GM18517 (cell line): ENCODE data around the gene CD300LG.
"Not testable (repeated sequence)": the region's sequence is repeated elsewhere in the genome, so short reads cannot be mapped to it uniquely, and the experiment has no call there.

Experiments
- ATAC-seq: cut with Tn5 transposase; IDR thresholded peaks from one replicate; pipeline ENCODE4 v1.9.1; 2021; ENCODE audit warnings: mild to moderate bottlenecking, moderate library complexity; ENCODE audit not compliant: unreplicated experiment

Gene CD300LG

DNA sequence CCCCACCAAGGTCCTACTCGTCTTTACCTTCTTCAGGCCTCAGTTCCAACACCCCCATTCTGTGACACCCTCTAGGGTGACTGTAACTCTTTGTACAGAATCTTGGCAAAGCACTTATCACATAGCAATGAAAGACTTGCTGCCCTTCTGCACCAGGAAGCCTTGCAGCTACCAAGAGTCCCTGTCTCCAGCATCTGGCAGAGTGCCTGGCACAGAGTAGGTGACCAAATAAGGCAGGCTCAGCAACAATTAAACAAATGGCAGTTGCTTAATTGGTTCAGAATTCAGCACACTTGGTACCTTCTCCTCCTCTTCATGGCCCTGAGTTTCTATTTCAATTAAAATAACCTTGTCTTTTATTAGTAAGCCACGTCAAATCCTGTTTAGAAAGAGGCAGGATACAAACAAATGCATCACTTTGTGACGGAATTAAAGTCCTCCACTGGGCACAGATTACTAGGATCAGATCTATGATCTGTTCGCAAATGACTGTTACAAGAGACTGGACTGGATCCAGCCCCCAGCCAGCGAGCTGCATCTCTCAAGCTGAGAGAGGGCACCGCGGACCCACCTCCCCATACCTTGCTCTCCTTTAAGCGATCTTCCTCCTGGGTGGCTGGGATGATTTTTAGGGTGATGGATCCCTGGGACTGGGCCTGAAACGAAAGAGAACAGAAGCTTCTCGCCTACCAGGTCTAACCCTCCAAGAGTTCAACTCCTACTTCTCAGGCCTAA lies 23.5 kb upstream of the CD300LG start:
- no peak for ATAC-seq

- ATAC-seq = no peak
Observed at GRCh38 chr17:43825567-43825966, 21.4 kb upstream of the CD300LG start.

GRCh38 chr17:43826206-43826605 lies 20.8 kb upstream of the CD300LG start:
- ATAC-seq = no peak

- no peak for ATAC-seq
Observed at GRCh38 chr17:43827596-43827995, 19.4 kb upstream of the CD300LG start.

DNA sequence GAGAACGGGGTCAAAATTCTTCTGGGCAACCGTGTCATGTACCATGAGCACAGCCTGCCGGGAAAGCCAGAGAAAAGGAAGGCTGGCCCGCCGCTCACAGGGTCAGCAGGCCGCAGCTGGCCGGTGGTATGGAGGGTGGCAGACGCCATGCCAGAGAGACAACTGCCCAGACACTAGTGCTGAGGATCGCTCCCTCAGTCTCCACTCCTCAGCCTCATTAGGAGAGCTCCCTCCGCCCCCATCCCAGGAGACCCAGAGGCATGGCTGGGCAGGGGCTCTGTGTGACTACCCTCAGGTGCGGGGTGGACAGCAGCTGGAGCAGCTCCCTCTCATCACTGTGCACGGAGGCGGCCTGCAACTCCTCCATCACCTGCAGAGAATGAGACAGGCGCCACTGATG lies 17.2 kb upstream of the CD300LG start:
- no peak for ATAC-seq

DNA sequence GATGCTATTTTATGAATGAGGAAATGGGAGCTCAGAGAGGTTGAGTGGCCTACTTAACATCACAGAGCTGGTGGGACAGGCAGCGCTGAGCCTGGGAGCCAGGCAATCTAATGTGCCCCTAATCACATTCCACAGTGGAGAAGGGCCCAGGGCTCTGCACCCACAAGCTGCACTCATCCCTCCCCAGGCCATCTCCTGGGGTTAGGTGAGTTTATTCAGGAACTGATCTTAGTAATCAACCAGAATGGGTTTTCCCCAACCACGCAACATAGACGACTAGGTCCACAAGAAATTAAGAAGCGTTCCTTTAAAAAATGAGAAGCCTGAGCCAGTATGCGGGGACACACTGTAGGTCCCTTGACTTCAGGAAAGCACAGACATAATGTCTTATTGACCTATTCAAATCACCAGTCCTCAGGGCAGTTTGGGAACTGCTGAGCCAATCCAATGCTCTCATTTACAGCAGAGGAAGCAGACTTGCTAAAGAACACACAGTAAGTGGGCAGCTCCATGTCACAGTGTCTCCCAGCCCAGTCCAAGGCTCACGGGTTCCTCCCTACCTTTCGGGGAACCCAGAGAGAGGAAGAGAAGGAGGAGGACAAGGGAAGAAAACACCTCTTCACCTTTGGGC lies 16.4 kb upstream of the CD300LG start:
- ATAC-seq = no peak

GRCh38 chr17:43831633-43832032 lies 15.3 kb upstream of the CD300LG start:
- ATAC-seq = no peak

DNA sequence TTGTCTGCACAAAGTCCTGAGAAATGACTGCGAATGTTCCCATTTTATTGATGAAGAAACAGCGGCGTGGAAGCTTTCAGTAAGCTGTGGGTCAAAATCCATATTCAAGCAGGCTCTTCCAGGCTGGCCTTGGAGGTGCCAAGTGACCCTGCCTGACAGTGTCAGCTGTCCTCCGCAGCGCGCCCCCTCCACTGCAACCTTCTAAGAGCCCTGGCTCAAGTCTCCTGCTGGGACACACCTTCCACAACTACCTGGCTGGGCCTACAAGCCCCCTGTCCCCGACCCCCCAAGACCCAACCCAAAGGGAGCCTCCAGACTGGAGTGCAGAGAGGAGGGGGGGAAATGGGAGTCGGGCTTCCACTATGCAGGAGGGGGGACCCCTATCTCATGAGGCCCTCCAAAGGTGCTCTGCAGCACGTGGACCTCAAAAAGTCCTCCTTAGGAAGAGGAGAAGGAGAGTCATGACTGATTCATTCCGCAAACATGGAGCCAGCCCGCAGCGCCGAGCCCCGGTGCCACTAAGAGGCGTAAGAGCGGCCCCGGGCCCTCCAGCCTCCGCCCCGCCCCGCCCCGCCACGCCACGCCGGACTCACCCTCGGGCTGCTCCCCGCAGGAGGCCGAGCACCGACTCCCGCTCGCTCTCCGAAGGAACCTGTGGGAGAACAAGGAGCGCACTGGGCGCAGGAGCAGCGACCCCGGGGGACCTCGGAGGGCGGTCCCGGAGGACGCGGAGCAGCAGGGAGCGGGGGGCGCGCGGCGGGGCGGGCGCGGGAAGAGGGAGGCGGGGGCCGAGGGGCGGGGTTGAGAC lies 14.6 kb upstream of the CD300LG start:
- no peak for ATAC-seq

- ATAC-seq = no peak
Observed at GRCh38 chr17:43832976-43833829, 13.8 kb upstream of the CD300LG start, which contains the start of gene MPP3. Gene MPP3, minus strand, starts transcription at chr17:43833146. Its CDS starts 1,240 bp downstream, at chr17:43831906.

DNA sequence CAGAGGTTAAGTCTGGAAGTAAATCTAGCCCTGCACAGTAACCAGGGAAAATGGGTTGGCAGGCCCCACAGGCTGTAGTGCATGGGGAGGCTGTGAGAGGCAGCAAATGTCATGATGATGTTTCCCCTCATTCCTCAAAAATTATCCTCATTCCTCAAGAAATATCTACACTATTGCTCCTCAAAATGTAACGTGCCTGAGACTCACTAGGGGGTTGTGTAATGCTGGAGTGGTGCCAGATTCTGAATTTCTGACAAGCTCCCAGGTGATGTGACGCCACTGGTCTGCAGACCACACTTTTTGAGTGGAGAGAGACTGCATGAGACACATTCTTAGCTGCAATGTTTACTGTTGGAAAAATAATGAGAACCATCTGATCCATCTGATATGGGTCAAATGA lies 12.9 kb upstream of the CD300LG start:
- no peak for ATAC-seq

DNA sequence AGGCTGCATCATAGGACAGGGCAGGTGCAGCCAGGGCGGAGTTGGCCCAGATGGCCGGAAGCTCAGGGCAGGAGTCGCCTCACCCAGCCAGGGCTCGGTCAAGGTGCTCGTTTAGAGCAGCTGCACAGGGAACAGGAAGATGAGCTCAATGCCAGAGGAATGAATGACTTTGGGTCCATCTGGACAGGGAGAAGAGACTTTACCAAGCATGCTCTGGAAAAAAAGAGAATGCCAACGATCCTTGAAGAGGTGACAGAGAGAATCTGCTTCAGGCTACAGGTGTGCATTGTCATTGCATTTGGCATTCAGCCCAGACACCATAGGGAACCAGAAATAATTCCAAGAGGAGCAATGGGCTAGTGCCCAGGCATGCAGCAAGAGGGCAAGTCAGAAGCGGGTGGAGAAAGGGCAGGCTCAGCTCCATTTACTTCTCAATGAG lies 7.3 kb upstream of the CD300LG start:
- no peak for ATAC-seq

- ATAC-seq = no peak
Observed at GRCh38 chr17:43840814-43841213, 6.2 kb upstream of the CD300LG start.

DNA sequence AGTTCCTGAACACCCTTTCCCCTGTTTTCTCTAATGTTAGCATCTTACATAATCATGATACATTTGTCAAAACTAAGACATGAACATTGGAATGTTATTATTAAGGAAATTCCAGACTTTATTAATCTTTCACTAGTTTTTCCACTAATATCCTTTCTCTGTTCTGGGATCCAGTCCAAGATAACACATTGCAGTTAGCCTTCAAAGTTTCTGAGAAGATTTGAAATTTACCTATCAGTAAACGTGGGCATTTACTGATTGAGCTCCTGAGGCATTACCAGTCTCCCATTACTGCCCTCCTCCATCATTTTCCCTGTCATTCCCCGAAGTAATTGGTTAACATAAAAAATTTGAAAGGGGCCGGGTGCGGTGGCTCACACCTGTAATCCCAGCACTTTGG lies 5.7 kb upstream of the CD300LG start:
- no peak for ATAC-seq

DNA sequence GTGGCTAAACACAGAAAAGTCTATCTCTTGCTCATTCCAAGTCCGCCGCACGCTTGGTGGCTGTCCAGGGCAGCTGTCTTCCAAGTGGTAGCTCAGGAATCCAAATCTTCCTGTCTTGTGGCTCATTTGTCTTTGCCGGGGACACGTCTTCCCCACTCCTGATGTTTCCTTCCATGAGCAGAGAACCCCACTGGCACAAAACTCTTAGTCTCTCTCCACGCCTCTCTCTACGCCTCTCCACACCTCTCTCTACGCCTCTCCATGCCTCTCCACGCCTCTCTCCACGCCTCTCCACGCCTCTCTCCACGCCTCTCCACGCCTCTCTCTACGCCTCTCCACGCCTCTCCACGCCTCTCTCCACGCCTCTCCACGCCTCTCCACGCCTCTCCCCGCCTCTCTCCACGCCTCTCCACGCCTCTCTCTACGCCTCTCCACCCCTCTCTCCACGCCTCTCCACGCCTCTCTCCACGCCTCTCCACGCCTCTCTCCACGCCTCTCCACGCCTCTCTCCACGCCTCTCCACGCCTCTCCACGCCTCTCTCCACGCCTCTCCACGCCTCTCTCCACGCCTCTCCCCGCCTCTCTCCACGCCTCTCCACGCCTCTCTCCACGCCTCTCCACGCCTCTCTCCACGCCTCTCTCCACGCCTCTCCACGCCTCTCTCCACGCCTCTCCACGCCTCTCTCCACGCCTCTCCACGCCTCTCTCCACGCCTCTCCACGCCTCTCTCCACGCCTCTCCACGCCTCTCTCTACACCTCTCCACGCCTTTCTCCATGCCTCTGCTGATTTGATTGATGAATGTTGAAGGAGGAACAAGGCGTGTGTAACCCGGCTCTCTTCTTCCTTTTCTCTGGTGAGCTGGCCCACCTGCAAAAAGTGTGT lies 4.6 kb upstream of the CD300LG start:
- not testable (repeated sequence) for ATAC-seq

GRCh38 chr17:43842975-43843325 lies 4.0 kb upstream of the CD300LG start:
- no peak for ATAC-seq

DNA sequence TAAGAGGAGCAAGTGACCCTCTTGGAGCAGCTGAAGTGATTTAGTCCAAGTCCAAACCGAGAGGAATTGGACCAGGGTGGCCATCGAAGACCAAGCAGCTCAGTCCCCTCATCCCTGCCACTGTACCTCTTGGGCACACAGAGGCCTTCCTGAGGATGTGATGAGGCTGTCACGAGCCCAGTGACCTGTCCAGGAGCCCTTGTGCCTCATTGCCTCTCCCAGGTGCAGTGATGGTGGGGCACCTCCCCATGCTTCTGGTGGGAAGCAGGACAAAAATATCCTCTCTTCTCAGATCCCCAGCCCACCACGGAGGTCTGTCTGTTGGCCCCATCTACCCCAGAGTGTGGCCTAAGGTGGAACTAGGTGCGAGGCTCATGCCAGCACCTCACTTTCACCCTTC lies 2.7 kb upstream of the CD300LG start:
- ATAC-seq = no peak

DNA sequence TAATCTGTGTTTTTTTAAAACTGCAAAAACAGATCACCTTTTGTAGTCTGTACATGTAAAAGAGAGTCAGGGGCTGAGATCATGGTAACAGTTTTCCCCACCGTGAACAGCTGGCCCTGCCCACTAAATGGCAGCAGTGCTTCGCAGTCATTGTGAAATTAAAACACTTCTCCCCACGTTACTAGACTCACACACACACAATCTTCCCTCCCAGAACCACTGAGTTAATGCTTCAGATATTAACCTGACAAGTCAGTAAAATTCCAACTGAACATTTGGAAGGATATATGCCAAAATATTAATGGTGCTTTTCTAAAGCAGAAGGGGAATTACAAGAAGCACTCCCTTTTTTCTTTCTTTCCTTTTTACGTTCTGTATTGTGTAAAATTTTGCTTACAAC lies 1.2 kb upstream of the CD300LG start:
- ATAC-seq = no peak

DNA sequence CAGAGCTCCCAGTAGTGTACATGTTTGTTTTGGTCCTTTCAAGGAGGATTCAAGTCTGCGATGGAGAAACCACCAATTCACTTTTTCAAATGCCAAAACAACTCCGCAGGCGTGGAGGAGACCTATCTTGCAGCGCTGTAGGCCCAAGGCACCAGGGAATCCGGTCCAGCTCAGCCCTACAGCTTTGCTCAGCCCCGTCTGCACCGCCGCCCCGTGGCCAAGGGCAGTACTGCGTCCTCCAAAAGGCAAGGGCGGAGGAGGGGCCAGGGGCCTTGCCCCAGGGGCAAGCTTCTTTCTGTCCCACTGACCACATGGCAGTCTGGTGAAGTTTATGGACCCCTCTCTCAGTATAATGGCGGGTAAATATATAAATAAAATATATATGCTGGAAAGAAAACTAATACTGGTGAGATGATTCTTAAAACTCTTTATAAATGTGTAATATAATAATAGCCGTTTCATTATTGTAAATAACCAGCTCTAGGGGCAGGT lies 709 bp upstream of the CD300LG start:
- ATAC-seq = no peak

GRCh38 chr17:43848601-43849000 lies 1.6 kb downstream of the CD300LG start:
- ATAC-seq = no peak

DNA sequence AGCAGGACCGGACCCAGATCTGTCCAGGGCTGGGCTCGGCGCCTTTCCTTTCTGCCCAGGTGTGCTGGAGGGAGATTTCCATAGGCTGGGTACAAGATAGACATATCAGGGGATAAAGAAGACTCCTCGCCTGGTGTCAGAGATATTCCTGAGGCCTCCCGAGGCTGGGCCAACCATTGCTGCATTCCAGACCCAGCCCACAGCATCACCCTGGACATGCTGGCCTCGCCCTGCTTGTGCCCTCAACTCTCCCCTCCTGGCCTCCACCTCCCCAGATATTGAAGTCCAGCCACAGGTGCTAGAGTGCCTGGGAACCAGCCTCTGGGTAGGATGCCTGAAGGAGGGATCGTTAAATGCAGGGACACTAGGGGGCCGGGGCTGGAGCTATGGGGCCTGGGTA lies 2.1 kb downstream of the CD300LG start:
- no peak for ATAC-seq
